Uterus (tissue), 4 donors: ENCODE data around the gene ASH1L. TPM values are rescaled to one million over a fixed set of nuclear protein-coding genes. Genes with fewer than 3 reads are reported as not detected.

Source experiments
- DNase-seq, 2 donors: peaks; one replicate each; pipeline ENCODE4 v3.0.0-alpha.2; 2019 to 2020
- H3K27ac ChIP-seq, 2 donors: fragments of 200-600 bp; sonication (generic); 1 replicate in 1 of 2; 2 replicates in 1 of 2; pipeline ENCODE4 v1.5.1; 2016 to 2018
- H3K27me3 ChIP-seq, 2 donors: fragments of 200-600 bp; sonication (generic); one replicate each; pipeline ENCODE4 v1.5.1; 2018 to 2019; ENCODE audit warnings: control low read depth in 1 of 2
- H3K36me3 ChIP-seq, 2 donors: fragments of 200-600 bp; sonication (generic); one replicate each; pipeline ENCODE4 v1.5.1; 2019; ENCODE audit warnings: control low read depth in 1 of 2
- H3K4me1 ChIP-seq, 2 donors: fragments of 200-600 bp; sonication (generic); one replicate each; pipeline ENCODE4 v1.5.1; 2018 to 2019; ENCODE audit warnings: control low read depth in 1 of 2
- H3K4me3 ChIP-seq, 2 donors: fragments of 200-600 bp; sonication (generic); 1 replicate in 1 of 2; 2 replicates in 1 of 2; pipeline ENCODE4 v1.5.1; 2018 to 2019; ENCODE audit warnings: mild to moderate bottlenecking in 1 of 2
- H3K9me3 ChIP-seq, 2 donors: fragments of 200-600 bp; sonication (generic); one replicate each; pipeline ENCODE4 v1.5.1; 2019; ENCODE audit warnings: control low read depth in 1 of 2
- CTCF ChIP-seq, 4 experiments: fragments of 200-600 bp in 2 of 4; fragments of 450-650 bp in 2 of 4; sonication (generic) in 2 of 4; IDR thresholded peaks; one replicate each; pipeline ENCODE4 v1.5.1; 2016 to 2019; ENCODE audit warnings: antibody characterized with exemption in 4 of 4, mild to moderate bottlenecking in 2 of 4, moderate library complexity in 1 of 4
- POLR2A ChIP-seq, 2 donors: fragments of 450-650 bp; IDR thresholded peaks; one replicate each; pipeline ENCODE4 v1.6.1; 2016; ENCODE audit warnings: antibody characterized with exemption in 2 of 2, mild to moderate bottlenecking in 1 of 2, moderate library complexity in 1 of 2
- intact Hi-C: fragments of 100-400 bp; cut with DNase I; formaldehyde crosslinking; loops from one replicate; pipeline ENCODE4 v1.15.1; 2023; ENCODE audit warnings: low total_unique reads
- total RNA-seq, 4 donors: library from RNA; depleted of rRNA in 3 of 4; stranded (reverse); fragments of >200 nt in 3 of 4; gene quantifications; one replicate each; pipeline versions ENCODE4 v1.1.0 to v1.2.4, GENCODE V29; 2014 to 2023
- donor health status: DM: yes; HTN: yes; CAD: no.

Gene ASH1L
- total RNA-seq, 4 donors from 2014 or later, result 48.9 to 159 (median 99.8) TPM

GRCh38 chr1:155307247-155307740 is 255.3 kb downstream of the ASH1L start:
- no peak overlapping the region for H3K27ac ChIP-seq
- intact Hi-C loops, result no loop called here

GRCh38 chr1:155305881-155306391 is 256.7 kb downstream of the ASH1L start:
- Histone ChIP-seq H3K4me3 (no peak overlapping the region), H3K27ac (no peak overlapping the region), H3K36me3 (no peaks in the 10 kb centered on the region), H3K4me1 (no peaks in the 10 kb centered on the region), H3K27me3 (no peaks in the 10 kb centered on the region), H3K9me3 (no peaks in the 10 kb centered on the region)
- intact Hi-C loops, result no loop called here
- DNase-seq, result no peak
- no peak for TF ChIP-seq CTCF (IDR thresholded peaks at IDR 0.05)
- TF ChIP-seq POLR2A (IDR thresholded peaks at IDR 0.05), result no peak

More at GRCh38 chr1:155307247-155307740, 255.3 kb downstream of the ASH1L start:
- Histone ChIP-seq H3K4me3 (no peak overlapping the region), H3K9me3 (no peaks in the 10 kb centered on the region), H3K4me1 (no peaks in the 10 kb centered on the region), H3K27me3 (no peaks in the 10 kb centered on the region), H3K36me3 (no peaks in the 10 kb centered on the region)
- peak in 2 of 4 experiments; percentile 26 to 33 for TF ChIP-seq CTCF (IDR thresholded peaks at IDR 0.05)
- no peak for TF ChIP-seq POLR2A (IDR thresholded peaks at IDR 0.05)
- DNase-seq, result no peak

- Histone ChIP-seq H3K36me3 (no peaks in the 10 kb centered on the region), H3K9me3 (no peaks in the 10 kb centered on the region), H3K4me1 (no peaks in the 10 kb centered on the region), H3K27ac (no peak overlapping the region), H3K4me3 (no peak overlapping the region), H3K27me3 (no peaks in the 10 kb centered on the region)
- intact Hi-C loops, result no loop called here
- no peak for TF ChIP-seq CTCF (IDR thresholded peaks at IDR 0.05)
- TF ChIP-seq POLR2A (IDR thresholded peaks at IDR 0.05), result no peak
- DNase-seq, result no peak
Measured at GRCh38 chr1:155304558-155305063, 258.0 kb downstream of the ASH1L start.

- intact Hi-C loops, result no loop called here
- no peaks in the 10 kb centered on the region for H3K4me1 ChIP-seq
- H3K4me3 ChIP-seq, result no peak within 1 kb of the TSS
- no peak within 1 kb of the TSS for H3K27ac ChIP-seq
- H3K27me3 ChIP-seq, result no peaks in the 10 kb centered on the region
- no peaks in the 10 kb centered on the region for H3K36me3 ChIP-seq
- no peaks in the 10 kb centered on the region for H3K9me3 ChIP-seq
- TF ChIP-seq POLR2A (IDR thresholded peaks at IDR 0.05), result no peak
- no peak for TF ChIP-seq CTCF (IDR thresholded peaks at IDR 0.05)
- no peak for DNase-seq
Measured at GRCh38 chr1:155301342-155301841, 261.2 kb downstream of the ASH1L start, which contains the start of gene PKLR. PKLR (minus strand) TSS chr1:155301438; CDS start chr1:155301395, 43 bp downstream.

- Histone ChIP-seq H3K27me3 (peaks cover 0 to 5% of the 10 kb centered on the region in 2 donors), H3K36me3 (no peaks in the 10 kb centered on the region), H3K9me3 (no peaks in the 10 kb centered on the region), H3K27ac (no peak overlapping the region), H3K4me3 (no peak overlapping the region), H3K4me1 (no peaks in the 10 kb centered on the region)
- intact Hi-C loops, result no loop called here
- no peak for DNase-seq
- no peak for TF ChIP-seq CTCF (IDR thresholded peaks at IDR 0.05)
- TF ChIP-seq POLR2A (IDR thresholded peaks at IDR 0.05), result no peak
Measured at GRCh38 chr1:155300553-155301329, 261.9 kb downstream of the ASH1L start.
